Progenitor cell of endocrine pancreas (in vitro differentiated cells): ENCODE results near the gene ZBTB5. TPM values are rescaled to one million over a fixed set of nuclear protein-coding genes. Genes with fewer than 3 reads are reported as not detected.

Experiments
- DNase-seq: peaks from one replicate; pipeline ENCODE4 v3.0.0; 2021; ENCODE audit warnings: low spot score; ENCODE audit not compliant: unreplicated experiment
- H3K27ac Mint-ChIP-seq: 2 replicates; pipeline ENCODE4 v1.8.0; 2021; ENCODE audit warnings: mild to moderate bottlenecking, moderate library complexity, mixed read lengths
- H3K27me3 Mint-ChIP-seq: 2 replicates; pipeline ENCODE4 v1.8.0; 2021; ENCODE audit warnings: mixed read lengths
- H3K36me3 Mint-ChIP-seq: 2 replicates; pipeline ENCODE4 v1.8.0; 2022; ENCODE audit warnings: mixed read lengths; ENCODE audit not compliant: insufficient read depth
- H3K4me1 Mint-ChIP-seq: 2 replicates; pipeline ENCODE4 v1.8.0; 2021; ENCODE audit warnings: low read depth, mixed read lengths
- H3K4me3 Mint-ChIP-seq: 2 replicates; pipeline ENCODE4 v1.8.0; 2021; ENCODE audit warnings: low read depth, mild to moderate bottlenecking, moderate library complexity, mixed read lengths
- H3K9me3 Mint-ChIP-seq: 2 replicates; pipeline ENCODE4 v1.8.0; 2021; ENCODE audit warnings: low read depth, mixed read lengths
- total RNA-seq: library from RNA; stranded (reverse); gene quantifications from 2 replicates; pipeline ENCODE4 v1.2.1, GENCODE V29; 2021
- TF ChIP-seq, protein P1 (sequence below): fragments of 200-600 bp; sonication (generic); IDR thresholded peaks from one replicate; pipeline ENCODE4 v1.5.0; 2021; ENCODE audit warnings: antibody characterized with exemption, mild to moderate bottlenecking; ENCODE audit not compliant: unreplicated experiment

Gene ZBTB5
- total RNA-seq, 1 donor from 2014 or later: 21.2 TPM

- DNase-seq: no peak
- Mint-ChIP-seq H3K4me3 (no peak overlapping the region), H3K27me3 (no peaks in the 10 kb centered on the region), H3K4me1 (peaks cover 14% of the 10 kb centered on the region), H3K36me3 (peaks cover 8% of the 10 kb centered on the region), H3K9me3 (no peaks in the 10 kb centered on the region), H3K27ac (no peak overlapping the region)
- TF ChIP-seq, protein P1, sequence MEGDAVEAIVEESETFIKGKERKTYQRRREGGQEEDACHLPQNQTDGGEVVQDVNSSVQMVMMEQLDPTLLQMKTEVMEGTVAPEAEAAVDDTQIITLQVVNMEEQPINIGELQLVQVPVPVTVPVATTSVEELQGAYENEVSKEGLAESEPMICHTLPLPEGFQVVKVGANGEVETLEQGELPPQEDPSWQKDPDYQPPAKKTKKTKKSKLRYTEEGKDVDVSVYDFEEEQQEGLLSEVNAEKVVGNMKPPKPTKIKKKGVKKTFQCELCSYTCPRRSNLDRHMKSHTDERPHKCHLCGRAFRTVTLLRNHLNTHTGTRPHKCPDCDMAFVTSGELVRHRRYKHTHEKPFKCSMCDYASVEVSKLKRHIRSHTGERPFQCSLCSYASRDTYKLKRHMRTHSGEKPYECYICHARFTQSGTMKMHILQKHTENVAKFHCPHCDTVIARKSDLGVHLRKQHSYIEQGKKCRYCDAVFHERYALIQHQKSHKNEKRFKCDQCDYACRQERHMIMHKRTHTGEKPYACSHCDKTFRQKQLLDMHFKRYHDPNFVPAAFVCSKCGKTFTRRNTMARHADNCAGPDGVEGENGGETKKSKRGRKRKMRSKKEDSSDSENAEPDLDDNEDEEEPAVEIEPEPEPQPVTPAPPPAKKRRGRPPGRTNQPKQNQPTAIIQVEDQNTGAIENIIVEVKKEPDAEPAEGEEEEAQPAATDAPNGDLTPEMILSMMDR: no peak
Measured at GRCh38 chr9:37425298-37425752, 39.9 kb downstream of the ZBTB5 start.

DNA sequence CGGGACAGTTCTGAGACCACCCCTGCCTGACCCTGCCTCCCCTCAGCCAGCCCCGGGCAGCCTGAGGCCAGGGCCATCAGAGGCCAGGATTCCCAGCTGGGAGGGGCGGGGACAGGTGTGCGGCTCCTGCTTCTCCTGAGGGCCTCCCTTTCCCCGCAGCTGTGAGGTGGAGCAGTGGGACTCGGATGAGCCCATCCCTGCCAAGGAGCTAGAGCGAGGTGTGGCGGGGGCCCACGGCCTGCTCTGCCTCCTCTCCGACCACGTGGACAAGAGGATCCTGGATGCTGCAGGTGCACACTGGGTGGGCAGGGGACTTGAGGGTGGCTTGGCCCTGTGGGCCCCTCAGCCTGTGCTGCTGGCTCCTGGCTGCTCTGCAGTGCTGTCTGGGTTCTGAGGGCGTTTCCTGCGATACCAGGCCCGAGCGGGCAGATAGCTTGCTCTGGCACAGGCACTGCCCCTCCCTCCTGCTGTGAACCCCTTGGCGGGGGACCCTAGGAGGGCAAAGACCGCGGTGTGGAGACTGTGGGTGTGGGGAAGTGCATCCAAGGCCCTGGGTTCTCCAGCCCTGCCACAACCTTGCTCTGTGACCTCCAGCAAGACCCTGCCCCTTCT, 40.5 kb downstream of the ZBTB5 start:
- Mint-ChIP-seq H3K27ac (no peak overlapping the region), H3K36me3 (peaks cover 8% of the 10 kb centered on the region)

GRCh38 chr9:37424204-37424685, 41.0 kb downstream of the ZBTB5 start:
- no peaks in the 10 kb centered on the region for H3K9me3 Mint-ChIP-seq
- no peak overlapping the region for H3K27ac Mint-ChIP-seq
- H3K36me3 Mint-ChIP-seq: peaks cover 8% of the 10 kb centered on the region
- peaks cover 14% of the 10 kb centered on the region for H3K4me1 Mint-ChIP-seq
- H3K27me3 Mint-ChIP-seq: no peaks in the 10 kb centered on the region
- no peak for DNase-seq
- no peak overlapping the region for H3K4me3 Mint-ChIP-seq
- TF ChIP-seq, protein P1: no peak

More for the DNA sequence above, 40.5 kb downstream of the ZBTB5 start:
- no peaks in the 10 kb centered on the region for H3K27me3 Mint-ChIP-seq
- TF ChIP-seq, protein P1: no peak
- DNase-seq: no peak
- no peak overlapping the region for H3K4me3 Mint-ChIP-seq
- peaks cover 14% of the 10 kb centered on the region for H3K4me1 Mint-ChIP-seq
- no peaks in the 10 kb centered on the region for H3K9me3 Mint-ChIP-seq

DNA sequence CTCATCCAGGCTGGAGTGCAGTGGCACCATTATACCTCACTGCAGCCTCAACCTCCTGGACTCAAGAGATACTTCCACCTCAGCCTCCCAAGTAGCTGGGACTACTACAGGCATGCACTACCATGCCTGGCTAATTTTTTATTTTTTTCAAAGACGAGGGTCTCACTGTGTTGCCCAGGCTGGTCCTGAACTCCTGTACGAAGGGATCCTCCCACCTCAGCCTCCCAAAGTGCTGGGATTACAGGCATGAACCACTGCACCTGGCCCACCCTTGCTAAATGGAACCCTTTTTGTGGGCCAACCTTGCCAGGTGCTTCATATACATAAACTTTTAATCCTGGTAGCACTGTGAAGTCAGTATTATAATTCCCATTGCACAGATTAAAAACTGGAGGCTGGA, 41.7 kb downstream of the ZBTB5 start:
- H3K4me3 Mint-ChIP-seq: peak overlapping the region; percentile 92
- H3K36me3 Mint-ChIP-seq: peaks cover 8% of the 10 kb centered on the region
- TF ChIP-seq, protein P1: no peak
- H3K9me3 Mint-ChIP-seq: no peaks in the 10 kb centered on the region
- no peak for DNase-seq
- H3K27ac Mint-ChIP-seq: peak overlapping the region; percentile 99
- no peaks in the 10 kb centered on the region for H3K27me3 Mint-ChIP-seq
- peaks cover 14% of the 10 kb centered on the region for H3K4me1 Mint-ChIP-seq

DNA sequence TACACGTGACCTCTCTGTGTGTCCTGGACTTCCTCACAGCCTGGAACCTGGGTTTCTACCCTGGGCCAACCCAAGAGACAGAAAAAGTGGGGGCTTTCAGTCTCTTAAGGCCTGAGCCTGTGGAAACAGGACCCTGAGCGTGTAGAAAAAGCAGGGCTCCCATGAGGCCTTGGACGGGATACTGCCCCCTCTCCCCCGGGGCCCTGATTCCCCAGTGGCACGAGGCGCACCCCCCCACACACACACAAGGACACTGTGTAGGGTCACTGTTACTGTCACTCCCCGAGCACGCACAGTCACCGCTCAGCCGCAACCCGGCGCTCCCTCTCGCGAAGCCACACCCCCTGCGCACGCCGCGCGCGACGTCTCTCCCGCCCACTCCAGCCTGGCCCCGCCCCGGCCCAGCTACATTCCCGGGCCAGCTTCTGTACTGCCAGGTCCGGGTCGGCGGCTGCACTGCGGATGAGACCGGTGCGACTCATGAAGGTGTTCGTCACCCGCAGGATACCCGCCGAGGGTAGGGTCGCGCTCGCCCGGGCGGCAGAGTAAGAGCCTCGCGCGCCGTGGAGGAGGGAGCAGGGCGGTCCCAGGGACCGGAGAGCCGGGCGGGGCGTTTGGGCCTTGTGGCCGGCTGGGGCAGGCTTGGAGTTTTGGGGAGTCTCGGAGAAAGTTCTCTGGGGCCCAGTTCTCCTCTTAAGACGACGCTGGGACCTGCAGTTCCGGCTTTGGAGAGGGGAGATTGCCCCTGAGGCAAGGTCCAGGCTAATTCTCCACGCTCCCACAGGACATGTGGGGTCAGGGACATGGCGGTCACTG, 42.8 kb downstream of the ZBTB5 start, which contains the start of gene GRHPR:
Gene GRHPR, plus strand, starts transcription at position 408 of the 816 bp plus-strand sequence. Its CDS starts 55 bp downstream, at position 463.
- DNase-seq: peak; percentile 73
- TF ChIP-seq, protein P1: no peak
- no peaks in the 10 kb centered on the region for H3K9me3 Mint-ChIP-seq
- no peaks in the 10 kb centered on the region for H3K27me3 Mint-ChIP-seq
- H3K4me3 Mint-ChIP-seq: peak within 1 kb of the TSS; percentile 92
- H3K4me1 Mint-ChIP-seq: peaks cover 14% of the 10 kb centered on the region
- H3K27ac Mint-ChIP-seq: peak within 1 kb of the TSS; percentile 99
- peaks cover 6% of the 10 kb centered on the region for H3K36me3 Mint-ChIP-seq
